H9 (cell line): Measurements from ENCODE around the gene TMEM237. TPM values are rescaled to one million over a fixed set of nuclear protein-coding genes. Genes with fewer than 3 reads are reported as not detected.

ENCODE experiments used
- DNase-seq: peaks from one replicate; pipeline ENCODE4 v3.0.0-alpha.2; 2017
- H2AFZ ChIP-seq: one replicate; pipeline ENCODE4 v1.6.1; 2013; ENCODE audit warnings: mild to moderate bottlenecking, low read length, control low read depth, moderate library complexity
- H2AK5ac ChIP-seq: 2 replicates; pipeline ENCODE4 v1.6.1; 2013; ENCODE audit warnings: low read length, control low read depth, mixed read lengths; ENCODE audit not compliant: insufficient read length
- H2BK120ac ChIP-seq: one replicate; pipeline ENCODE4 v1.6.1; 2013; ENCODE audit warnings: low read depth, mild to moderate bottlenecking, low read length, control low read depth, inconsistent platforms; ENCODE audit not compliant: poor library complexity, severe bottlenecking
- H2BK12ac ChIP-seq: 2 replicates; pipeline ENCODE4 v1.6.1; 2013; ENCODE audit warnings: low read length, control low read depth, mixed read lengths, low read depth; ENCODE audit not compliant: insufficient read length
- H2BK15ac ChIP-seq: 2 replicates; pipeline ENCODE4 v1.6.1; 2013; ENCODE audit warnings: low read depth, low read length, control low read depth
- H2BK20ac ChIP-seq: one replicate; pipeline ENCODE4 v1.6.1; 2013; ENCODE audit warnings: low read depth, mild to moderate bottlenecking, low read length, control low read depth, inconsistent platforms; ENCODE audit not compliant: poor library complexity, severe bottlenecking
- H2BK5ac ChIP-seq: 2 replicates; pipeline ENCODE4 v1.6.1; 2013; ENCODE audit warnings: low read length, control low read depth, mixed read lengths; ENCODE audit not compliant: insufficient read length
- H3K14ac ChIP-seq: 2 replicates; pipeline ENCODE4 v1.6.1; 2013; ENCODE audit warnings: low read length, control low read depth; ENCODE audit not compliant: insufficient read depth
- H3K18ac ChIP-seq: 2 replicates; pipeline ENCODE4 v1.6.1; 2013; ENCODE audit warnings: low read depth, mild to moderate bottlenecking, mixed read lengths, low read length, control low read depth; ENCODE audit not compliant: insufficient read length
- H3K23ac ChIP-seq: 2 replicates; pipeline ENCODE4 v1.6.1; 2013; ENCODE audit warnings: low read length, control low read depth, mixed read lengths, low read depth; ENCODE audit not compliant: insufficient read length
- H3K23me2 ChIP-seq: 2 replicates; pipeline ENCODE4 v1.6.1; 2013; ENCODE audit warnings: low read depth, mild to moderate bottlenecking, mixed read lengths, low read length, control low read depth; ENCODE audit not compliant: insufficient read length, poor library complexity, severe bottlenecking
- H3K27ac ChIP-seq: 2 replicates; pipeline ENCODE4 v1.5.1; 2013; ENCODE audit warnings: low read length, control low read depth, mixed read lengths, low read depth; ENCODE audit not compliant: insufficient read length
- H3K27me3 ChIP-seq: 2 replicates; pipeline ENCODE4 v1.6.1; 2013; ENCODE audit warnings: low read length, control low read depth, inconsistent platforms; ENCODE audit not compliant: insufficient read depth
- H3K4ac ChIP-seq: 2 replicates; pipeline ENCODE4 v1.6.1; 2013; ENCODE audit warnings: low read depth, mild to moderate bottlenecking, control low read depth, inconsistent platforms, low read length, moderate library complexity
- H3K4me1 ChIP-seq: 2 replicates; pipeline ENCODE4 v1.6.1; 2013; ENCODE audit warnings: low read length, control low read depth, inconsistent platforms; ENCODE audit not compliant: insufficient read depth
- H3K4me2 ChIP-seq: 2 replicates; pipeline ENCODE4 v1.6.1; 2013; ENCODE audit warnings: low read length, control low read depth, mixed read lengths; ENCODE audit not compliant: insufficient read length, insufficient read depth
- H3K56ac ChIP-seq: 2 replicates; pipeline ENCODE4 v1.6.1; 2013; ENCODE audit warnings: low read depth, mild to moderate bottlenecking, mixed read lengths, low read length, control low read depth; ENCODE audit not compliant: insufficient read length
- H3K79me1 ChIP-seq: 2 replicates; pipeline ENCODE4 v1.6.1; 2013; ENCODE audit warnings: low read depth, mild to moderate bottlenecking, moderate library complexity, low read length, control low read depth, inconsistent platforms; ENCODE audit not compliant: insufficient read depth, poor library complexity, severe bottlenecking
- H3K79me2 ChIP-seq: 2 replicates; pipeline ENCODE4 v1.6.1; 2013; ENCODE audit warnings: low read length, control low read depth, inconsistent platforms; ENCODE audit not compliant: insufficient read depth
- H3K9ac ChIP-seq: 2 replicates; pipeline ENCODE4 v1.6.1; 2013; ENCODE audit warnings: low read length, control low read depth, mixed read lengths; ENCODE audit not compliant: insufficient read length; ENCODE audit errors: extremely low read depth
- H3K9me3 ChIP-seq: one replicate; pipeline ENCODE4 v1.6.1; 2013; ENCODE audit warnings: low read depth, low read length, inconsistent platforms; ENCODE audit not compliant: control insufficient read depth
- H3T11ph ChIP-seq: one replicate; pipeline ENCODE4 v1.6.1; 2013; ENCODE audit warnings: mild to moderate bottlenecking, low read length, control low read depth, inconsistent platforms
- H4K20me1 ChIP-seq: one replicate; pipeline ENCODE4 v1.6.1; 2013; ENCODE audit not compliant: control insufficient read depth, insufficient read length, insufficient read depth
- H4K5ac ChIP-seq: 2 replicates; pipeline ENCODE4 v1.6.1; 2013; ENCODE audit warnings: low read depth, mild to moderate bottlenecking, mixed read lengths, low read length, control low read depth; ENCODE audit not compliant: insufficient read length
- H4K8ac ChIP-seq: replicated peaks from 2 replicates; pipeline ENCODE4 v1.6.1; 2013; ENCODE audit warnings: low read length, control low read depth, mixed read lengths, low read depth; ENCODE audit not compliant: insufficient read length
- H4K91ac ChIP-seq: 2 replicates; pipeline ENCODE4 v1.6.1; 2013; ENCODE audit warnings: low read depth, mild to moderate bottlenecking, moderate library complexity, mixed read lengths, low read length, control low read depth; ENCODE audit not compliant: insufficient read length
- H3K27ac Mint-ChIP-seq, 3 experiments: 2 replicates in 2 of 3; 3 replicates in 1 of 3; pipeline ENCODE4 v1.8.0; 2020 to 2021; ENCODE audit warnings: mixed read lengths in 3 of 3, mild to moderate bottlenecking in 1 of 3, moderate library complexity in 1 of 3
- H3K27me3 Mint-ChIP-seq: 2 replicates; pipeline ENCODE4 v1.8.0; 2021; ENCODE audit warnings: low read depth, mild to moderate bottlenecking, moderate library complexity, mixed read lengths
- H3K36me3 Mint-ChIP-seq, 3 experiments: 2 replicates in 2 of 3; 3 replicates in 1 of 3; pipeline ENCODE4 v1.8.0; 2020 to 2021; ENCODE audit warnings: low read depth in 3 of 3, mixed read lengths in 3 of 3; ENCODE audit not compliant: insufficient read depth in 1 of 3
- H3K4me1 Mint-ChIP-seq, 2 experiments: 2 replicates each; pipeline ENCODE4 v1.8.0; 2020; ENCODE audit warnings: mixed read lengths in 2 of 2
- H3K4me3 Mint-ChIP-seq, 2 experiments: 2 replicates in 1 of 2; 3 replicates in 1 of 2; pipeline ENCODE4 v1.8.0; 2020 to 2021; ENCODE audit warnings: mild to moderate bottlenecking in 2 of 2, mixed read lengths in 2 of 2, moderate library complexity in 1 of 2
- H3K9me3 Mint-ChIP-seq, 2 experiments: 2 replicates in 1 of 2; 3 replicates in 1 of 2; pipeline ENCODE4 v1.8.0; 2020; ENCODE audit warnings: mild to moderate bottlenecking in 2 of 2, mixed read lengths in 2 of 2, moderate library complexity in 1 of 2
- WGBS: extraction: QIAGEN DNeasy Blood & Tissue Kit; methylation state at CpG from one replicate; pipeline ENCODE4 v1.1.7; 2013; ENCODE audit warnings: missing lambda C conversion rate, low lambda C conversion rate, mixed read lengths; ENCODE audit not compliant: insufficient read length; ENCODE audit errors: extremely low coverage; 5-methylcytosine and 5-hydroxymethylcytosine counted together
- total RNA-seq: library from RNA; stranded (reverse); gene quantifications from 2 replicates; pipeline ENCODE4 v1.2.1, GENCODE V29; 2021
- TF ChIP-seq, protein P1 (sequence below): fragments of 200-600 bp; sonication (generic); conservative IDR thresholded peaks from 3 replicates; pipeline ENCODE4 v1.8.0; 2021; ENCODE audit warnings: antibody characterized with exemption, mild to moderate bottlenecking

TMEM237 gene
- total RNA-seq, 1 experiment from 2014 or later = 37.7 TPM

GRCh38 chr2:201660293-201660895 lies 17.1 kb upstream of the TMEM237 start:
- Histone ChIP-seq H3T11ph (no peak overlapping the region), H2AK5ac (no peak overlapping the region), H3K14ac (no peak overlapping the region), H3K79me2 (no peaks in the 10 kb centered on the region), H4K20me1 (no peaks in the 10 kb centered on the region), H2BK120ac (no peak overlapping the region), H4K8ac (no peak overlapping the region), H4K91ac (no peak overlapping the region), H3K23ac (no peak overlapping the region), H3K9ac (no peak overlapping the region), H3K4me2 (no peak overlapping the region), H2AFZ (no peak overlapping the region), H3K4ac (no peak overlapping the region), H2BK5ac (no peak overlapping the region), H3K9me3 (no peaks in the 10 kb centered on the region), H3K27me3 (no peaks in the 10 kb centered on the region), H2BK15ac (no peak overlapping the region), H3K79me1 (no peaks in the 10 kb centered on the region), H2BK20ac (no peak overlapping the region), H3K56ac (no peak overlapping the region), H4K5ac (no peak overlapping the region), H3K18ac (no peak overlapping the region), H3K23me2 (no peaks in the 10 kb centered on the region), H3K27ac (no peak overlapping the region), H3K4me1 (no peaks in the 10 kb centered on the region), H2BK12ac (no peak overlapping the region)
- H3K4me3 Mint-ChIP-seq = no peak overlapping the region
- H3K36me3 Mint-ChIP-seq = no peaks in the 10 kb centered on the region
- H3K9me3 Mint-ChIP-seq = no peaks in the 10 kb centered on the region
- TF ChIP-seq, protein P1, sequence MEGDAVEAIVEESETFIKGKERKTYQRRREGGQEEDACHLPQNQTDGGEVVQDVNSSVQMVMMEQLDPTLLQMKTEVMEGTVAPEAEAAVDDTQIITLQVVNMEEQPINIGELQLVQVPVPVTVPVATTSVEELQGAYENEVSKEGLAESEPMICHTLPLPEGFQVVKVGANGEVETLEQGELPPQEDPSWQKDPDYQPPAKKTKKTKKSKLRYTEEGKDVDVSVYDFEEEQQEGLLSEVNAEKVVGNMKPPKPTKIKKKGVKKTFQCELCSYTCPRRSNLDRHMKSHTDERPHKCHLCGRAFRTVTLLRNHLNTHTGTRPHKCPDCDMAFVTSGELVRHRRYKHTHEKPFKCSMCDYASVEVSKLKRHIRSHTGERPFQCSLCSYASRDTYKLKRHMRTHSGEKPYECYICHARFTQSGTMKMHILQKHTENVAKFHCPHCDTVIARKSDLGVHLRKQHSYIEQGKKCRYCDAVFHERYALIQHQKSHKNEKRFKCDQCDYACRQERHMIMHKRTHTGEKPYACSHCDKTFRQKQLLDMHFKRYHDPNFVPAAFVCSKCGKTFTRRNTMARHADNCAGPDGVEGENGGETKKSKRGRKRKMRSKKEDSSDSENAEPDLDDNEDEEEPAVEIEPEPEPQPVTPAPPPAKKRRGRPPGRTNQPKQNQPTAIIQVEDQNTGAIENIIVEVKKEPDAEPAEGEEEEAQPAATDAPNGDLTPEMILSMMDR = no peak
- no peak overlapping the region for H3K27ac Mint-ChIP-seq
- no CpG with 5 or more reads among the region's 5 CpGs for WGBS
- H3K27me3 Mint-ChIP-seq = peaks cover 4% of the 10 kb centered on the region; the same call in 1 of the 2 replicates
- DNase-seq = no peak
- H3K4me1 Mint-ChIP-seq = peaks cover 3 to 6% of the 10 kb centered on the region in 2 experiments; a peak in 3 of 4 replicates
